ENCODE data around the gene LYPD6.

The LYPD6 gene

DNA sequence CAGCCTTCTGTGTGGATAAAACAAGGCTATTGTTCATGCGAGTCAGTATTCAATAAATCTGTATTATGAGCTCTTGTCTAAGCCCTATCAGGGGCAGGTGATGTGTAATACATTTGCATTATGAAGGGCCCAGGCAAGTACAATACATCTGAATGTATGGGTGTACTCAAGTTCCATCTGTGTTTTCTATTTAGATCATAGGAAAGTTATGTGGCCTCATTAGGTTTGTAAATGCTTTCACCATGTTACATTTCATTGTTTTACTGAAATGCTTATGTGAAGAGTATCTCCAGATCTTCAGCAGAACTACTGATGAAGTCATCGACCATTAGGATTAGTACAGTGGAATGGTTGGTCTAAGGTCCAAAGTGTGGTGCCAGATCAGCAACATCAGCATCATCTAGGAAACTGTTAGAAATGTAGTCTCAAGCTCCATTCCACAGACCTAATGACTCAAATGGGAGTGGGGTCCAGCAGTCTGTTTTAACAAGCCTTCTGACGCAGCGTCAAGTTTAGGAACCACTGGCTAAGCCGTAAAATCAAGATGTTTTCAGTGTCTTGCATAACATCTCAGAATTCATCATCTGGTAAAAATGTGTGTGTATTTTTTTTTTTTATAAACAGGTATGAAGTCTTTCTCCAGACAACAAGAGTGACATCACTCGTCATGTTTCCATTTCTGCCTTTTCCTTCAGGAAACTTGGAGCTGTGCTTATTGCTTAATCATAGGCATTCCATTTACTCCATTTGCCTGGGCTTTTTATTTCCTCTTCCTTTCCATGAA lies 80.5 kb downstream of the LYPD6 start:
- DNase-seq, result no peak

DNA sequence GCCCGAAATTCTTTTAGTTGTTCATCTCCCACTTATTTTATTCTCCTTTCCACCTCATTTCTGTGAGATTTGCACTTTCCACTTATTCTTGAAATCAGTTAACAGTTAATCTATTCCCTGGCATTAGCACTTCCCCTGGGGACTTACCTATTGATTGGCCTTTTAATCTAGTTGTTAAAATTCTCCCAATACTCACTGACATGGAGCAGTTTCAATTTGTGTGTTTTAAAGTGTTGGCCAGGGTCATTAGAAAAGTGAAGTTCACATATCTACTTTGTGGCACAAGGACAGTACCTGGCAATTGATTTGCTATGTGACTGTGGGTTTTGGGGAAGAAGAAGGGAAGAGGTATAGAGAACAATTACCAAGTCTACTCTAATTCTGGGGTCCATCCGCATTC lies 83.1 kb downstream of the LYPD6 start:
- no peak for DNase-seq

DNA sequence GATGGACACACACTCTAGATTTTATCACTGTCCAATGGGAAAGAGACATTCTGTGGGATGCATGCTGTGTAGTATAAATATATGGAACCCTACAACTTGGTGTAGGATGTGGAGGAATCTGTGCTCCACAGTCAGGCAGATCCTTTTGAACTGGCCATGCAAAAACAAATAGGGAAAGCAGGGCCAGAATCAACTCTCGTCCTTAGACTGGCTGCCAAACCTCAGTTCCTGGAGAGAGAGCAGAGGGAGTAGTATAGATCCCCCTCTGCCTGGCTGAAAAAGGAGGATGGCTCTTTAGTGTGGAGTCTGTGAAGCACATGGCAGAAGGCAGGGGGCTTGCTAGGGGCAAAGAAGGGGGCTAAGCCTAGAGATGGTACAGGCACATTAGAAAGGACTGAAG lies 84.7 kb downstream of the LYPD6 start:
- no peak for DNase-seq

DNA sequence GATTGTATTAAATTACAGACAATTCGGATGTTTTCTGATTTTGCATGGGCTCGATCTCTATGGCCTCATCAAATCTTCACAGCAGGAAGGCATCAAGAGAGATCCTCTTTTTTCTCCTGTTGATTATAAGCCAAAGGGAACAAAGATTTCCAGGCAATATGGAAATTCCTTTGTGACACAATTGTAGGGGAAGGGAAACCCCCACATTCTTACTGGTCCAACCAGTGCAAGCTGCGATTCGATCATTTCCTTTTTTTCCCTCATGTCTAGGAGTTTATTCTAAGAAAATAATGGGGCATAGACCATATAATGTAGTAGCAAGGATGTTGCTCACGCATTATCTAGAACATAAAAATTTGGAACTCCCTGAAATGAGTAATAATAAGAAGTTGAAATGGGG lies 87.7 kb downstream of the LYPD6 start:
- DNase-seq, result no peak

DNA sequence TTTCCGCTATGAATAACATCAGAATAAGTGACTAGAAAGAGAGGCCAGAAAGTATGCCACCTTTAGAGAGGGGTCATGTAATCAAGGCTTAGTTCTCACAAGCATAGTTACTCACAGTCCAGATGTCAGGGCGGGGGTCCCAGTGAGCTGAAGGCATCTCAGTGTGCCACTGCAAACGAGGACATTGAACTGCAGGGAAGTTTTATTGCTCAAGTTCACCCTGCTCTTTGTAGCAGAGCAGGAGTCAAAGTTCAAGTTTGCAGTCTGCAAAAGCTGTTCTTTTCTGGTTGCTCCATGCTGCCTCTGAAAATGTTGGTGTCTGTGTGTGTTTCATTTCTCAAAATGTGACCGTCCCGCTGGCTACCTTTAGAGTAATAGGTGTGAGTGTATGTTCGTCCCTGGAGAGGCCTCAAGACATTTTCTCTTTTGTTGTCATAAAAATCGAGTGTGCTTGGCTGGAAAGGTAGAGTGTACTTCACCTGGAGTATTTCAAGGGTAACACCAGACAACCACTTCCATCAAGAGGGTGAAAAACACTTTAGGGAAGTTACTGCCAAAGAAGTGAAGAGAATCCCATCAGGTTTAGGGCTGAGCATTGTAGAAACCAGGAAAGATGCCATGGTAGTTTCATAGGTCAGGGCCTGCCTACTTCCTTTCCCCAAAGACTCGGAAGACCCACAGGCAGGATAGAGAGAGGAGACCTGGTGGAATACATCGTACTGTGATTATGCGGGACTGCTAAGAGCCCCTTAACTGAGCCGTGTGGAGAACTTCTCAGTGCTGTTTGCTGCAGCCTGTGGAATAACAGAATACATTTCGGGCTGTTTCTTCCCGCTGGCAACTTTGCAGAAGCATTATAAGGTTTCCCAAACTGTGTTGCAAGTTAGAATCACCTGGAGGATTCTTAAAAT lies 89.9 kb downstream of the LYPD6 start:
- DNase-seq, result no peak

DNA sequence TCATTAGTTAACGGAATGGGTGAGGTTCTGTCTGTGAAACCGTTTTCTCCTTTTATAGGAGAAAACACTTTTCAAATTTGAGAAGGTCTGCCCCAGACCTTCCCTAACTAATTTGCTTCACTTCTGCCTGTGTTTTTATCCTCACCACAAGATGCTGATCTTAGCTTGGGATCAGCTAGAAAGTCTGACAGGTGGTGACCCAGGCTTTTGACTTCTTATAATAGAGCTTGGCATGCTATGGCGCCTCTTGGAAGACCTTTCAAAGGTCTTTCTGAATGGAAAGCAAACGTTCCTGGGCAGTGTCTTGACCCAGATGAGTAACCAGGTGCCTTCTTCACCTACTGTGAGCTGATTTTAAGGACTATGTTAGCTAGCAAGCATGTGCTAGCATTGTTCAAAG lies 91.4 kb downstream of the LYPD6 start:
- no peak for DNase-seq

DNA sequence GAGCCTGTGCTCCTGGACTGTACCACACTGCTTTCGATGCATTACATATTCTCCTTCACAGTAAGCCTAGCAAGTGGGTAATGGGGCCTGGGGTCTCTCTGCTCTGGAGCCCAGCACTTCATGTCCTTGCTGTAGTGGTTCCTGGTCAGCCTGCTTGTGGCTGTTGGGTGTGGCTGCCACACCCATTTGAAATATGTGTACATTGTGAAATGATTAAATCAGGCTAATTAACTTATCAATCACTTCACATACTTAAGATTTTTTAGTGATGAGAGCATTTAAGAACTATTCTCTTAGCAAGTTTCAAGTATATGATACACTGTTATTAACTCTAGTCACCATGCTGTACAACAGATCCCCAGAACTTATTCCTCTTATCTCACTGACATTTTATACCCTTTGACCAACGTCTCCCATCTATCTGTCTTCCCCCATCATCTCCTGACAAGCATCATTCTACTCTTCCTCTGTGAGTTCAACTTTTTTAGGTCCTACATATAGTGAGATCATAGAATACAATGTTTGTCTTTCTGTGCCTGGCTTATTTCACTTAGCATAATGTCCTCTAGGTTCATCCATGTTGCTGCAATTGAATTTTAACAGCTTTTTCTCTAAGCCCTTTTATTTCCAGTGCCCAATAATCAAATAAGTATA lies 92.1 kb downstream of the LYPD6 start:
- DNase-seq, result no peak

DNA sequence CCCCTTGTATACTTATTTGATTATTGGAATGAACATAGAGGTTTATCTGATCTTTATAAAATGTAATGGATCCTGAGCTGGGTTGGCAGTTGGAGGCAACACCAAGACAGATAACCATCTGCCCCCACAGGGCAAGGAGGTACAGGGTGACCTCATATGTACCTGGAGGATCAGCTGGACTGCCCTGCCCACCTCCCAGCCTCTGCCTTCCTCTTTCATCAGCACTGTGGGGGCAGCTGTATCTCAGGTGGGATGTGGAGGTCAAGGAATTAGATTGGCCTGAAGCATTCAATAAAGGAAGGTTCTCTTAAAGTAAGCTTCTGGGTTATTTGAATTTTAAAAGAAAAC lies 92.6 kb downstream of the LYPD6 start:
- no peak for DNase-seq

DNA sequence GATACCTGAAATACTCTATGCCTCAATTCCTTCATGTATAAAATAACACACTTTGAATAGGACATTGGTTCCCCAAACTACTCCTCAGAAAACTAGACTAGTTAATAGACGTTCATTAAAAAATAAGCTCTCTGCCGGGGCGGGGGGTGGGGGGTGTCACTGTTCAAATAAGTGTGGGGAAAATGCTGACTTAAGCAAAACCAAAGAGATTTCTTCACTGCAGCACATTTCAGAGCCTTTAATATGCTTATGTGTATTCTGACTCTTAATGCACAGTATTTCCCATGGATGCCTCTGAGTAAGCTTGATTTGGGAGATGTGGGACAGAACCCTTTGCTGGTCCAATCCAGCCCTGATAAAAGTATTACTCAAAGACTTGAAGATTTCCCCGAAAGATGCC lies 93.2 kb downstream of the LYPD6 start:
- DNase-seq, result no peak

DNA sequence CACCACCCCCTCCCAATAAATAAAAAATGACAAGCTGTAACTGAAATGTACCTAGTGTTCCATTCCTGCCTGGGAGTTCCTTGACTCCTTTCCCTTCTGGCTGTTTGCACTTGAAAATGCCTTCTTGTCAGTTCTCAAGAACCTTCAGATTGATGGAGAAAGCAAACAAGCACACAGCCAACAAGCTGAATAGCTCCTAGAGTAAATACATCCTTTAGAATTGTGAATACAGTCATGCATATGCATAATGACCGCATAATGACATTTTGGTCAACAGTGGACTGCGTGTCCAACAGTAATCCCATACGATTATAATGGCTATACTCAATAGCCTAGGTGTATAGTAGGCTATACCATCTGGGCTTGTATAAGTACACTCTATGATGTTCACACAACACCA lies 97.0 kb downstream of the LYPD6 start:
- DNase-seq, result no peak

DNA sequence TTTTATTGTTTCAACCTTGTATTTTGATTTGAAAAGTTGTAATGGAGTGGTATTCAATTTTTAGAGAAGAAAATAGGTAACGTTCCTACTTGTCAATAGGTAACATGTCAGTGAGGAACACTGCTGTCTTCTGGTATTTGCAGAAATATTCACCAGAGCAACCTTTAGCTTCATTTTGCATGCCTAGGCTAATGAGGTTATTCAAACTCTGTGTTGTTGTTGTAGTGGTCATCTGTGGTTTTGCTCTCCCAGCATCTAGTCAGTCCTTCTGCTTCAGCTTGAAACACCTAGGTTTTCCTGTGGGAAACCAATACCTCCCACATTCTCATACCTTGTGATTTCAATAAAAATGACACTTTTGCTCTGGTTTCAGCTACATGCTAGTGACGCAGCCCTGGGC lies 98.4 kb downstream of the LYPD6 start:
- no peak for DNase-seq

DNA sequence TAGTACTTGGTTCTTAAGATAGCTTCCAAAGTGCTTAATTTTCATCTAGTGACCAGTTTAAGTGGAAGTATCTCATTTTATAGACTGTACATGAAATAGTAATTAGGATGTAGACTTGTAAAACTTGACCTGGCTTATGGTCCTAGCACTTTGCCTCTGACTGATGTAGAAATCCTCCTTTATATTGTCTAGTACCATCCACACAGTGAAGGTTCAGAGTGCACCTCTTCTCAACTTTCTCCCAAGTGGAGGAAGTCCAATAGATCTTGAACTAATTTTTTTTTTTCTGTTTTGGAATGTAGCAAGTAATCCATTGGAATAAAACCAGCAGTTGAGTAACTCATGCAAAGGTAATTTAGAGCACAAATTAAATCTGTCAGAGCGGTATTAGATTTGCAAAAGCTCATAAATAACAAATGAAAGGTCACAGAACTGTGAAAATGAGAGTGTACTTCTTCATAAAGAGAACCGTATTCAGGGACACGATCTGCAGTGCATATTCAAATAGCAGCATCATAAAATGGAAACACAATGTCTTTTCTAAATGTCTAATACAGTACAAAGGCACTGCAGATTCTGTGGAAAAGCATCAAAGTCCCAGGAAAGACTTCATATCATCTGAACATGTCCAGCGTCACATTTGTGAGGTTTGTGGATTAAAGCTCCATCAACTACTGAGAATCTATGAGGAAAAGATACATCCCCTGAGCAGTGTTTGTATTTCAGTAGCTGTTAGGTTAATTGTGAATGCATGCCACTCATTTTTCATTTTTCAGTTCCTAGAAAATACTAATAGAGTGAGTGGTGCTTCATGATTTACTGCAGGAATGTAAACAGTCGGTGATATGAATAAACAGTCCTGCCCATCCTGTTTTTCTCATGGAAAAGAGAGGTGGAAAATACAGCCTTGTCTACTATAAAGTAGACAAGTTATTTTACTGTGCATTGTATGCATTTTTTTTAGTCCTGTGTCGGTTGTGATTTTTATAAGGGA lies 100.7 kb downstream of the LYPD6 start:
- no peak for DNase-seq

DNA sequence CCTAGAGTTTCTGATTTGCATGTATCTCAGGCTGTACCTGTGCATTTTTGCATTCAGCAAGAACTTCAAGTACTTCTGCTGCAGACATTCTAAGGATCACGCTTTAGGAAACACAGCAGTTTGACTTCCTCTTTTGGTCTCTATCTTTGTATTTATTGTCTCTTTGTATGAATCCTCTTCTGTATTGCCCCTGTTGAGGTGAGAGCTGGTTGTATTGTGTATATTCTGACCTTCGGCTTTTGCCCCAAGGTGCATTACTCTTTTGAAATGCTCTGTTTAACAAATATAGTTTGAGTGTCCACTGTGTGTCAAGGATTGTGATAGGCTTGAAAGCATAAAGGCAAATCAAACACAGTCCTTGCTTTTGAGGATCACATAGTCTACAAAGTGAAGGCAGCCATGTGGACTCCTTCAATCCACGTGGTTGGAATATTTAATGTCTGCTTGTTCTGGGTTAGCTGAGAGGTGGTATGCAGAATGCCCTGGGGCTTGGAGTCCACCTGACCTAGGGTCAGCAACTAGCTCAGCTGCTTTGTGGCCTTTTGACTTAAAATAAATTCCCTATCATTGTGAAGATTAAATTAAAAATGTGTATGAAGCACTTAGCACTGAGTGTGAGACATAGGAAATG lies 108.1 kb downstream of the LYPD6 start:
- no peak for DNase-seq

DNA sequence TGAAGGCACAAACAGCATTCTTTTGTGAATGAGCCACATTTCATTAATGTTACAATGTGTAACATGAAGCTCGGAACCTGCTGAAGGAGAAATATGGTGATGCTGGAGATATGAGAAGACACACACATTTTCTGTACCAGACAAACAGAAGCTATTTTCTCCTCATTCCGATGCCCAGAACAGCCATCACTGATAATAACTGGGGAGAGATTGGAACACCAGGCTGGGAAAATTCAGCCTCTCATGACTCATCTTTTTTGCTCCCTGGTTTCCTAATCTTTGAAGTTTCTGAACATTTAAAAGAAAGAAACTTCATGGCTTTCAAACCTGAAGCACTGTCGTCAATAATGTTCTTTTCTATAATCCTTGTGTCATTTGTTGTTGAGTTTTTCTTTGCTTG lies 110.9 kb downstream of the LYPD6 start:
- DNase-seq, result no peak

DNA sequence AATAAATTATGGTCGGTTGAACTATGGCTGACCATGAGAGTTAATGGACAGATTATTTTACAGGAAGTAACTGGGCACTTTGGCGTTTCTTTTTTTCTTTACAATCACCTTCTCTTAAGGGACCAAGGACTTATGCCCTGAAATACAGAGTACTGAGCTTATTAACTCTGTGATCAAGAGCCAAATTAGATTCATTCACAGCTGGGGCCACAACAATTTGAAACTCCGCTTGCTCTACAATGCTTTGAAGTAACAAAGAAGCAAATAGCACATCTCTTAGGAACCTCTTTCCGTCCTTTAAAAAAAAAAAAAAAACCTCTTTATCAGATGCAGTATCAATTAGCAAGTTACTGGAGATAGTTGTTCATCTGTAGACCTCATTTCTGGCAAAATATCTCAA lies 112.0 kb downstream of the LYPD6 start:
- no peak for DNase-seq

DNA sequence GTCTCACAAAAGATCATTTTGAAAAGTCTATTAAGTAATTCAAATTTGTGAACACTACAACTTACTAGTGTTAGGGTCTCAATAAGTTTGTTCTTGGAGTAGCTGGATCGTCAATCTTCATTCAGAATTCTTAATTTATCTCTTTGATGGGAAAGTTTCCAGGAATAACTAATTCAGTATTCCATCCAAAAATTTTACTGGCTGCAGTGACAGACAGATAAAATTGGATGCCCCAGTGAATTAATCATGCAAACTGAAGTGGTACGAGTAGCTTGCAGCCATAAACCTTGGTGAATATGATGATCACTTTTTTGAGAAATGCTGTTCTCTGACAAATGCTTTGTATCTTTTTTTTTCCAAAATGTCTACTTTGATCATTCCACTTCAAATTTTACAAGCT lies 112.8 kb downstream of the LYPD6 start:
- no peak for DNase-seq

DNA sequence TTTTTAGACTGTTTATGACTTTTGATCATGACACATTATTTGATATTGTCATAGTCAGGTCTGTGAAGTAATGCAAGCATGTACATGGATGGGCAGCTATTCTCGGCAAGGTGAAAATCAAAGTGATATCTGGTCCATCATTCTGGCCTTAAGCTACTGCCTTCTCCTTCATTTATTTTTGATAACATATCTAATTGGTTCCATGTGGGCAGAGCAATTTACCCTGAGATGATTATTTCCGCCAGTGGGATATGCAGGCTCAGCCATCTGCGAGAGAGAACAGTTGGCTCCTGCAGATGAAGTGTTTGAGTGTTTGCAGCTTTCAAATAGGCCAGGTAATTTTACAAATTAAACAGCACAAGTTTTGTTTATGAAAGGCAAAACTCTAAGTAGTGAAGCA lies 116.4 kb downstream of the LYPD6 start:
- DNase-seq, result no peak

DNA sequence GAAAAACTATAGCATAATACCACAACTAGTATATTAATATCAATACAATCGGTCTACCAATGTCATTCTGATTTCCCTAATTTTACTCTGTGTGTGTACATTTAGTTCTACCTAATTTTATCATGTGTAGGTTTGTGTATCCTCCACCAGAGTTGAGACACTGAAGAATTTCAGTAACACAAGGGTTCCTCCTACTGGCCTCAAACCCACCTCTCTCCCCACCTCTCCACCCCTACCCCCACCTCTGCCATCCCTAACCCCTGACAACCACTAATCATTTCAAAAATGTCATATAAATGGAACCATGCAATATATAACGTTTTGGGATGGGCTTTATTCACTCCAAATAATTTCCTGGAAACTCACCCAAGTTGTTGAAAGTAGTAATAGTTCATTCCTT lies 117.9 kb downstream of the LYPD6 start:
- no peak for DNase-seq

DNA sequence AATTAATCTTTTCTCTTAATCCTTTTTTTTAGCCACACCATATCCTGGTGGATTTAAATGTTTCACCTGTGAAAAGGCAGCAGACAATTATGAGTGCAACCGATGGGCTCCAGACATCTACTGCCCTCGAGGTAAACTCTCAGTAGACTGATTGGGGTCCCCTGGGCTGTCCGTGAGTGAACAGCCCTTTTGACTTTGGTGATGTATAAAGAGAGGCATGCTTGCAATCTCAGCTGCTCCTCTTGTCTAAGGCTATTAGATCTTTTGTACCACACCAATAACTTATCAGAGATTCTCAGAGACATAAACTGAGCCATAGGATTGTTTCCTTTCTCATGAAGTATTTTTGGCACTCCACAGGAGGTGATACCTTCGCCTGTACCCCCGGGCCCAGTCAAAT lies 118.6 kb downstream of the LYPD6 start:
- DNase-seq, result no peak

DNA sequence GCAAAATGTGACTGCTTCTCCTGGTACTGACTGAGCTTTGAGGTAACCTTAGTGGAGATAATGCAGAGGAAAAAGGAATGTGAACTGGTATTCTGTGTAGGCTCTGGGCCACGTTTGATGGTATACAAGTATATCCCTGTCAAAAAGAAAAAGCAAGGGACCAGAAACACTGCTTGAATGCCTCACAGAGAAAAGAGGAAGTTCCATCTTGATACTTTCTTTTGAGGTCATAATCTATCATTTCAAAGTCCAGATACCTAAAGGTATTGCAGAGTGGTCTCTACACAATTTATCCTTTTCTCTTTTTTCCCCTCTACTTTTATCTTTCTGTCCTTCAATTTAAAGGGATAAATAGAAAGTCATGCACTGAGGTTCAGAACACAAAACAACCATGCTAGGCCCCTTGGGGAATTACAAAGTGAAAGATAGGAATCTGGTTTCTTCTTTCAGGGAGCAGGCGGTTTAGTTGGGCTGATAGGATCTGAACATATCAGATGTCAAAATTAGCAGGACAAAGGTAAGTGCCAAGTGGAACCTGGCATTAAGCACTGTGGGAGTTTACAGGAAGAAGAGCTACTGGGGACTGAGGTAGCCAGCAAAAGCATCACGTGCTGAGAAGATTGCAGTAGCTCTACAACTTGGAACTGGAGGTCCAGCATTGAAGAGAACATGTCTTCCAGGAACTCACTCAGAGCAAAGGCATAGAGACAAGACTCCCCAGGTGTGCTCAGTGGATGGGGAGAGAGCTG lies 121.2 kb downstream of the LYPD6 start:
- DNase-seq, result no peak

DNA sequence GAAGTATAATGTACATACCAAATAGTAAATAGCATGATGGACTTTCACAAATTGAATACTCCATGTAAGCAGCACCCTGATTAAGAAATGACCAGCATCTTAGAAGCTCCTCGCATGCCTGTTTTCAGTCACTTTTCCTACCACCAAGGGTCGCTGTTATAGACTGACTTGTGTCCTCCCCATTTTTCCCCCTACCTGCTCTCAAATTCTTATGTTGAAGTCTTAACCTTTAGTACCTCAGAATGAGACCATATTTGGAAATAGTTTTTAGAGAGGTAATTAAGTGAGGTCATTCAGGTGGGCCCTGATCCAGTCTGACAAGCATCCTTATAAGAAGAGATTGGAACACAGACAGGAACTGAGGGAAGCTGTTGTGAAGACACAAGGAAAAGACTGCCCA lies 125.9 kb downstream of the LYPD6 start:
- no peak for DNase-seq

Measured in activated T-cell treated with anti-CD3 and anti-CD28 coated beads for 4 hours (primary cell).